ENCODE results near the gene SLC2A4RG.

SLC2A4RG gene

DNA sequence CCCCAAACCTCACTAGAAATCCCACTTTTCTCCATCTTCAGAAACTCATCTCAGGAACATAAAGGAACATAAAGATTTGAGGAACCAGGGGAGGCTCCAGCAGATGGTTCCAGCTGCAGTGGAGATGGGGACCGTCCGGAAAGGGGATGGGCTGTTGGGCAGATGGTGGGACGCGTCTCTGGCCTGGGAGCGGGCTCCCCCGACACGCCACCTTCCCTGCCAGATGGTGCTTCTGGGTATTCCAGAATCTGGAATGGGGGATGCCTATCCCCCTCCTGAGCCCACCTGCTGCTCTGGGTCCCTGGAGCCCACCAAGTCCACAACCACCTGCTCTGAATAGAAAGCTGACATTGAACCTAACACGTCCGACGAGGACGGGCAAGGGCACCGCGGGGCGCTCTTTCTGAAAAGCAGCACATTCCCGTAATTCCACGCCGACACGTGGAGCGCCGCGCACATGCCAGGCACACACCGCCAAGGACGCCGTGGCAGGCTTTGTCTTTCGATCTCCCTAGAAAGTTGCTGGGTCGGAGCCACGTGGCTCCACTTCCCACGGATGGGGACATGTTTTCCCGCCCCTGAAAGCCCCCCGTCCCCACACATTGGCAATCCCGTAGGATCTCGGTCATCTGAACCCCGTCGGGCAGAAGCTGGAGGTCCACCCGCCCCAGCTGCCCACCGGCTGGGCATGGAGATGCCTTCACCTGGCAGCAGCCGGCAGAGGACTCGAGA lies 27.3 kb downstream of the SLC2A4RG start:
- DNase-seq (ENCODE audit: insufficient read length, low spot score) (no peak), FAIRE-seq (no peak)
- TF ChIP-seq, protein P1, sequence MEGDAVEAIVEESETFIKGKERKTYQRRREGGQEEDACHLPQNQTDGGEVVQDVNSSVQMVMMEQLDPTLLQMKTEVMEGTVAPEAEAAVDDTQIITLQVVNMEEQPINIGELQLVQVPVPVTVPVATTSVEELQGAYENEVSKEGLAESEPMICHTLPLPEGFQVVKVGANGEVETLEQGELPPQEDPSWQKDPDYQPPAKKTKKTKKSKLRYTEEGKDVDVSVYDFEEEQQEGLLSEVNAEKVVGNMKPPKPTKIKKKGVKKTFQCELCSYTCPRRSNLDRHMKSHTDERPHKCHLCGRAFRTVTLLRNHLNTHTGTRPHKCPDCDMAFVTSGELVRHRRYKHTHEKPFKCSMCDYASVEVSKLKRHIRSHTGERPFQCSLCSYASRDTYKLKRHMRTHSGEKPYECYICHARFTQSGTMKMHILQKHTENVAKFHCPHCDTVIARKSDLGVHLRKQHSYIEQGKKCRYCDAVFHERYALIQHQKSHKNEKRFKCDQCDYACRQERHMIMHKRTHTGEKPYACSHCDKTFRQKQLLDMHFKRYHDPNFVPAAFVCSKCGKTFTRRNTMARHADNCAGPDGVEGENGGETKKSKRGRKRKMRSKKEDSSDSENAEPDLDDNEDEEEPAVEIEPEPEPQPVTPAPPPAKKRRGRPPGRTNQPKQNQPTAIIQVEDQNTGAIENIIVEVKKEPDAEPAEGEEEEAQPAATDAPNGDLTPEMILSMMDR (IDR thresholded peaks at IDR 0.05; ENCODE audit: insufficient read depth, missing control alignments): no peak

DNA sequence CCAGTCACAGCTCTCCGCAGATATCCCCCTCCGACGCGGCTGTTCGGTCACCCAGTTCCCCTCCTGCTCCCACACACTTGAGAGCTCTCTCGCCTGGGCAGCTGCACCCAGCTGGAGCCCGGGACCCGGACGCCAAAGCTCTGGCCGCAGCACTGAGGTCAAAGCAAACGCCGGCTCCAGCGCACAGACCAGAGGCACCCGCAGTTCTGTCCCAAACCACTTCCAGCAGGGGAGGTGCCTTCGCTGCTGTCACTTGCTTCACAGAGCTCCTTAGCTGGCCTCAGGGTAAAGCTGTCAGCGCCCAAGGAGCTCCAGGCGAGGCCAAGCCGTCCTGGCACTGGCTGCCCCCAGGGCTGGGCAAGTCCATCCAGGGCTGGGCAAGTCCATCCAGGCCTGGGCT lies 27.9 kb downstream of the SLC2A4RG start:
- DNase-seq (ENCODE audit: insufficient read length, low spot score) (no peak), FAIRE-seq (no peak)
- TF ChIP-seq, protein P1 (IDR thresholded peaks at IDR 0.05; ENCODE audit: insufficient read depth, missing control alignments): no peak

DNA sequence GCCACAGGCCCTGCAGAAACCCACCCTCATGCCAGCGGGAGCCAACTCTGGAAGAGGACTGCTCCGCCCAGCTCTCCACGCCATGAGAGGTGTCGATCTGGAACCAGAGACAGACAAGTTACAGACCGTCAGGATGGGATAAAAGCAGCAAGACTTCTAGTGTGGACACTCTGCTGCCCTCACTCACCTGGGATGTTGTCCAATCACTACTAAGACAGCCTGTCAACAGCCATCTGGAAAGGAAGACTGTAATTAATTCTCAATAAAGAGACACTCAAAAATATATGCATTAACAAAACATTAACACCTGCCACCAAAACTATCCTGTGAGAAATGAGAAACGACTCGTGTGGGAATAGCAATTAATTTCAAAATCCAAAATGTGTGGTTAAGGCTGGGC lies 28.3 kb downstream of the SLC2A4RG start:
- FAIRE-seq (no peak), DNase-seq (ENCODE audit: insufficient read length, low spot score) (no peak)
- TF ChIP-seq, protein P1 (IDR thresholded peaks at IDR 0.05; ENCODE audit: insufficient read depth, missing control alignments): no peak

DNA sequence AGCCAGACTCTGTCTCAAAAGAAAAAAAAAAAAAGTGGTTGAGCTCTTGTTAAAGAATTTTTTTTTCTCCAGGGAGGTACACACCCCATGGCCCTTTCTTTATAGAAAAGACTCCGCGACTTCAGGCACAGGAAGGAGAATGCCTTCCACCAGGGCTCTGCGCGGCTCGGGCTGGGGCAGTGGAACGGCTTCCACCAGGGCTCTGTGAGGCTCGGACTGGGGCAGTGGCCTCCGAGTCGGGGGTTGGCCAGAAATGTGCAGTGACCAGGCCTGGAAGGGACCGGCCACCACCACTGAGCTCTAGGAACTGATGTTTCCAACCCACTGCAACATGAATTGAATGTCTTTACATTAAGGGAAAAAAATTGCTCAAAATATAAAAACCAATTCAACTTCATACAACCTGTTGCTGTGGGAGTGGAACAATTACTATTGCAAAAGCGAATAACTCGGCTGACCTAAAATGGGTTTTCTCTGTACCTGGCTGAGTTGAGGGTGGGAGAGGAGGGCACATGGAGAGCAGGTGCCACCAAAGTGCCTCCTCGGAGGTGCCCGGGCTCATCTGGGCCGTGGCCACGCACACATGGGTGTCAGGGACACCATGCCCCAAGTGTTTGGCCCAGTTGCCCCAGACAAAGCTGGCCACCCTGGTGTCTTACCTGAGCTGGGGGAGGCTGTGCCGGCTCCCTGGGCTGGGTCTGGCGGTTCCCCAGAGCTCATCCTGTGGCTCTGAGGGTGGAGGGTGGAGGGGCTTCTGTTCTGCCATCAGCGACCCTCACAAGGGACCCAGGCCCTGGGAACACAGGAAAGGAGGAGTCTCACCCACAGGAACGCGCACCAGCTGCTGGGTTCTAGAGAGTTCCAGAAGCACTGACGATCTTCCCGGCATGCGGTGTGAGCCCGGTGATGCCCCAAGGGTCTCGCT lies 29.3 kb downstream of the SLC2A4RG start:
- FAIRE-seq (no peak), DNase-seq (ENCODE audit: insufficient read length, low spot score) (no peak)
- TF ChIP-seq, protein P1 (IDR thresholded peaks at IDR 0.05; ENCODE audit: insufficient read depth, missing control alignments): no peak

DNA sequence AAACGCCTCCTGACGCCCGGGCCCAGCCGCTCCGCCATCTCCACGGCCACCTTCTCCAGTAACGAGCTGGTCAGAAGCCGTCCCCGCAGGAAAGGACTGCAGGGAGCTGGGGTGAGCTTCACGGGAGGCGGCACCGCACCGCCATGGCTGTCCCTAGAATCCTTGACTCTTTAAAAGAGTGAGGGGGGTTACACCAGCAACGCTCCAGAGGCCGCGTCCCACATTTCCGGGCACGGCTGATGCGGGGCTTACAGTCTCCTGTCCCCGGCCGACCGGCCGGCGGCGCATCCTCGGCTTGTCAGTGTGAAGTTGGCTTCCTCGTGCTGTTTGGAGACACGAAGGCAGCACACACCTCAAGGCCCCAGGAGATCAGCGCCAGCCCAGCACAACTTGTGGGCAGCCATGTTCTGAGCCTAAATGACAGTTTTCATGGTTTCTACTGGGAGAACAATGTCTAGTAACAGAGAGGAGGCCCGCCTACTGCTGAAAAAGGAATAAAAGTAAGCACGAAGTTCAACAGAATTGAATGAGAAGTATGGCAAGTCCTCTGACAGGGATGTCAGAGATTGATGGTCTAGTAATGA lies 30.4 kb downstream of the SLC2A4RG start:
- FAIRE-seq (no peak), DNase-seq (ENCODE audit: insufficient read length, low spot score) (no peak)
- TF ChIP-seq, protein P1 (IDR thresholded peaks at IDR 0.05; ENCODE audit: insufficient read depth, missing control alignments): no peak

DNA sequence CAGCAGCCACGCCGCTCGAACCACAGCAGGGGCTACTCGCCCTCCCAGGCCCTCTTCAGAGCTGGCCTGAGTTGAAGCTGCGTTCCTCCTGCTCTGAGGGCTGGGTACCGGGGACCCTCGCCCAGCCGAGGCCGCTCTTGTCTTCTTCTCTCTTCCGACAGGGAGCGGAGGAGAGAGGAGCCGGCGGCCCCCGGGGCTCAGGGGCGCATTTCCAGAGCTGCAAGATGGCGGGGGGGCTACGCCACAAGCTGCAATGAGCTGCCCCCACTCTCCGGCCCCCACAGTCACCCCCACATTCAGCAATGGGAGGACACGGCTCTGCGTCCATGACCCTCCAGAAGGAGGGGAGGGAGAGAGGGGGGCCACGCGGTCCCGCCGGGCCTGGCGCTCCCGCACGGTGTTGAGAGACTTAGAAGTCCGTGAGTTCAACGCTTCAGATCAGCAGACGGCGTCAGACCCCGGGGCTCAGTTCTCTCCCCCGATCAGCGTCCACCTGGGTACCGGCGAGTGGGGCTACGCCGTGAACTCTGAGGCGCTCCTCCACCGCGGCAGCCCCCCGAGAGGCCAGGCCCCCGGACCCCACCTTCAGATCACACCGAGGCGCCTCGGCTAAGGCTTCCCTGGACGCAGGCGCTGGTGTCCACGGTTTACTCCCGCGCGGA lies 31.6 kb downstream of the SLC2A4RG start:
- FAIRE-seq: no peak

More for the DNA sequence above, 31.6 kb downstream of the SLC2A4RG start:
- TF ChIP-seq, protein P1 (IDR thresholded peaks at IDR 0.05; ENCODE audit: insufficient read depth, missing control alignments): no peak
- no peak for DNase-seq (ENCODE audit: insufficient read length, low spot score)
